SK-N-SH (cell line): ENCODE measurements around the gene SEMA4B. TPM values are rescaled to one million over a fixed set of nuclear protein-coding genes. Genes with fewer than 3 reads are reported as not detected.

Experiments used
- CTCF ChIA-PET: fragments of 300-600, 350-600 bp; formaldehyde crosslinking; extraction: SDS; loops from one replicate; lab custom pipeline; 2021; lab: Yijun Ruan, JAX
- POLR2A ChIA-PET: fragments of 350-600 bp; sonication (Branson Sonifier 250); formaldehyde crosslinking; extraction: SDS; loops from one replicate; lab custom pipeline; 2020; ENCODE audit warnings: antibody characterized with exemption, inconsistent platforms; lab: Yijun Ruan, JAX
- DNase-seq: peaks from one replicate; pipeline ENCODE4 v3.0.0; 2012
- H2AFZ ChIP-seq: fragments of 200-600 bp; sonication (generic); 2 replicates; pipeline ENCODE4 v1.8.1; 2016; ENCODE audit warnings: antibody characterized with exemption, mild to moderate bottlenecking, low read depth
- H3F3A ChIP-seq: fragments of 200-600 bp; sonication (generic); replicated peaks from 2 replicates; pipeline ENCODE3; 2016; ENCODE audit warnings: antibody characterized with exemption, mild to moderate bottlenecking; ENCODE audit not compliant: insufficient read depth
- H3K27ac ChIP-seq, 2 experiments: fragments of 200-500 bp in 1 of 2; fragments of 200-600 bp in 1 of 2; sonication (Bioruptor generic) in 1 of 2; sonication (generic), shearing (Covaris generic) in 1 of 2; 2 replicates each; pipeline versions ENCODE4 v1.5.1 to v1.6.1; 2014 to 2016; ENCODE audit warnings: low read depth in 2 of 2, inconsistent platforms in 1 of 2, low read length in 1 of 2, mild to moderate bottlenecking in 1 of 2, mixed read lengths in 1 of 2
- H3K27me3 ChIP-seq: fragments of 200-600 bp; sonication (generic), shearing (Covaris generic); 2 replicates; pipeline ENCODE4 v1.6.1; 2016; ENCODE audit warnings: mixed run types; ENCODE audit not compliant: insufficient read depth
- H3K36me3 ChIP-seq, 2 experiments: fragments of 200-500 bp in 1 of 2; fragments of 200-600 bp in 1 of 2; sonication (Bioruptor generic) in 1 of 2; sonication (generic) in 1 of 2; replicated peaks in 1 of 2; 2 replicates each; pipeline versions ENCODE3 to v1.5.1; 2014 to 2016; ENCODE audit warnings: low read length in 1 of 2, mild to moderate bottlenecking in 1 of 2; ENCODE audit not compliant: insufficient read depth in 2 of 2, control insufficient read depth in 1 of 2
- H3K4me1 ChIP-seq, 2 experiments: fragments of 200-500 bp in 1 of 2; fragments of 200-600 bp in 1 of 2; sonication (Bioruptor generic) in 1 of 2; sonication (generic), shearing (Covaris generic) in 1 of 2; 2 replicates each; pipeline versions ENCODE4 v1.5.1 to v1.6.1; 2014 to 2016; ENCODE audit warnings: low read depth in 1 of 2, low read length in 1 of 2, mixed run types in 1 of 2; ENCODE audit not compliant: insufficient read depth in 2 of 2, control insufficient read depth in 1 of 2
- H3K4me2 ChIP-seq: fragments of 200-600 bp; sonication (generic), shearing (Covaris generic); 2 replicates; pipeline ENCODE4 v1.6.1; 2017; ENCODE audit warnings: mixed run types
- H3K4me3 ChIP-seq, 2 experiments: fragments of 200-500 bp in 1 of 2; fragments of 200-600 bp in 1 of 2; sonication (Bioruptor generic) in 1 of 2; sonication (generic), shearing (Covaris generic) in 1 of 2; 2 replicates each; pipeline versions ENCODE4 v1.5.1 to v1.8.1; 2014 to 2016; ENCODE audit warnings: low read depth in 2 of 2, inconsistent platforms in 1 of 2, low read length in 1 of 2, mild to moderate bottlenecking in 1 of 2, mixed read lengths in 1 of 2, moderate library complexity in 1 of 2
- H3K79me2 ChIP-seq: fragments of 200-600 bp; sonication (generic); 2 replicates; pipeline ENCODE4 v1.8.1; 2017; ENCODE audit warnings: mild to moderate bottlenecking; ENCODE audit not compliant: insufficient read depth
- H3K9ac ChIP-seq: fragments of 200-600 bp; sonication (generic); 2 replicates; pipeline ENCODE4 v1.6.1; 2017; ENCODE audit warnings: mixed run types
- H3K9me2 ChIP-seq: fragments of 200-600 bp; sonication (generic); 2 replicates; pipeline ENCODE4 v1.6.1; 2017; ENCODE audit warnings: mixed run types
- H3K9me3 ChIP-seq: fragments of 200-600 bp; sonication (generic); 2 replicates; pipeline ENCODE4 v1.6.1; 2017; ENCODE audit warnings: mixed run types, mild to moderate bottlenecking, moderate library complexity
- H4K20me1 ChIP-seq: fragments of 200-600 bp; sonication (generic); 2 replicates; pipeline ENCODE4 v1.6.1; 2017; ENCODE audit warnings: mild to moderate bottlenecking, mixed run types; ENCODE audit not compliant: insufficient read depth
- CHD2 ChIP-seq: fragments of 150-350 bp; IDR thresholded peaks from 2 replicates; pipeline ENCODE4 v1.6.1; 2018; ENCODE audit warnings: low read length; ENCODE audit not compliant: partially characterized antibody
- ELF1 ChIP-seq: IDR thresholded peaks from 2 replicates; pipeline ENCODE4 v1.4.0; 2012
- EP300 ChIP-seq, 2 experiments: IDR thresholded peaks; 2 replicates each; pipeline versions ENCODE4 v1.4.0 to v1.6.1; 2012; ENCODE audit warnings: borderline replicate concordance in 1 of 2, low read depth in 1 of 2, low read length in 1 of 2
- EZH2phosphoT487 ChIP-seq: fragments of 200-600 bp; sonication (generic); IDR thresholded peaks from 2 replicates; pipeline ENCODE4 v1.6.1; 2017; ENCODE audit warnings: low read depth, mixed run types, mild to moderate bottlenecking, antibody characterized with exemption, moderate library complexity, borderline replicate concordance
- FOSL2 ChIP-seq: IDR thresholded peaks from 2 replicates; pipeline ENCODE4 v1.4.0; 2012; ENCODE audit warnings: low read depth, mild to moderate bottlenecking, moderate library complexity, borderline replicate concordance
- GABPA ChIP-seq: IDR thresholded peaks from 2 replicates; pipeline ENCODE4 v1.4.0; 2012; ENCODE audit warnings: low read depth, mild to moderate bottlenecking
- MAX ChIP-seq: IDR thresholded peaks from 2 replicates; pipeline ENCODE4 v1.4.0; 2012; ENCODE audit warnings: low read depth
- MXI1 ChIP-seq: IDR thresholded peaks from 2 replicates; pipeline ENCODE4 v1.6.1; 2012; ENCODE audit warnings: mild to moderate bottlenecking, low read depth, low read length, improper control_type of control experiment
- NRF1 ChIP-seq: IDR thresholded peaks from 2 replicates; pipeline ENCODE4 v1.6.1; 2012; ENCODE audit warnings: low read depth, mild to moderate bottlenecking, low read length
- RCOR1 ChIP-seq: fragments of 150-350 bp; IDR thresholded peaks from 2 replicates; pipeline ENCODE4 v1.6.1; 2017; ENCODE audit warnings: antibody characterized with exemption, low read length
- SIN3A ChIP-seq: IDR thresholded peaks from 2 replicates; pipeline ENCODE4 v1.6.1; 2012; ENCODE audit warnings: low read depth, mild to moderate bottlenecking, low read length, moderate library complexity, borderline replicate concordance
- TEAD4 ChIP-seq: IDR thresholded peaks from 2 replicates; pipeline ENCODE4 v1.4.0; 2012; ENCODE audit warnings: mild to moderate bottlenecking, borderline replicate concordance; ENCODE audit not compliant: insufficient read depth
- ZBTB33 ChIP-seq: IDR thresholded peaks from 2 replicates; pipeline ENCODE4 v1.4.0; 2012; ENCODE audit warnings: low read depth, borderline replicate concordance
- WGBS: methylation state at CpG from one replicate; pipeline ENCODE4 v1.1.6; 2017; ENCODE audit warnings: low lambda C conversion rate; 5-methylcytosine and 5-hydroxymethylcytosine counted together
- polyA plus RNA-seq, 3 experiments: library from polyadenylated mRNA; depleted of rRNA; stranded (reverse); fragments of >200 nt; gene quantifications; 2 replicates each; pipeline ENCODE4 v1.2.3, GENCODE V29; 2012

Gene SEMA4B, protein sequence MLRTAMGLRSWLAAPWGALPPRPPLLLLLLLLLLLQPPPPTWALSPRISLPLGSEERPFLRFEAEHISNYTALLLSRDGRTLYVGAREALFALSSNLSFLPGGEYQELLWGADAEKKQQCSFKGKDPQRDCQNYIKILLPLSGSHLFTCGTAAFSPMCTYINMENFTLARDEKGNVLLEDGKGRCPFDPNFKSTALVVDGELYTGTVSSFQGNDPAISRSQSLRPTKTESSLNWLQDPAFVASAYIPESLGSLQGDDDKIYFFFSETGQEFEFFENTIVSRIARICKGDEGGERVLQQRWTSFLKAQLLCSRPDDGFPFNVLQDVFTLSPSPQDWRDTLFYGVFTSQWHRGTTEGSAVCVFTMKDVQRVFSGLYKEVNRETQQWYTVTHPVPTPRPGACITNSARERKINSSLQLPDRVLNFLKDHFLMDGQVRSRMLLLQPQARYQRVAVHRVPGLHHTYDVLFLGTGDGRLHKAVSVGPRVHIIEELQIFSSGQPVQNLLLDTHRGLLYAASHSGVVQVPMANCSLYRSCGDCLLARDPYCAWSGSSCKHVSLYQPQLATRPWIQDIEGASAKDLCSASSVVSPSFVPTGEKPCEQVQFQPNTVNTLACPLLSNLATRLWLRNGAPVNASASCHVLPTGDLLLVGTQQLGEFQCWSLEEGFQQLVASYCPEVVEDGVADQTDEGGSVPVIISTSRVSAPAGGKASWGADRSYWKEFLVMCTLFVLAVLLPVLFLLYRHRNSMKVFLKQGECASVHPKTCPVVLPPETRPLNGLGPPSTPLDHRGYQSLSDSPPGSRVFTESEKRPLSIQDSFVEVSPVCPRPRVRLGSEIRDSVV
- 15.2 and 38.9 TPM in 2 replicates for polyA plus RNA-seq (2012; rRNA removed)
- 16.4 and 18.3 TPM in 2 replicates for polyA plus RNA-seq (2012; cell fraction: cytosol; rRNA removed)
- polyA plus RNA-seq (2012; cell fraction: nucleus; rRNA removed) = 48.9 and 49.5 TPM in 2 replicates

- Histone ChIP-seq H3K79me2 (peaks cover 38% of the 10 kb centered on the region), H3K27me3 (no peaks in the 10 kb centered on the region), H3K27ac (peak within 1 kb of the TSS in 1 of 2 experiments; percentile 80; a peak in 2 of 4 replicates), H3K4me3 (peak within 1 kb of the TSS; percentile 86 to 96), H3F3A (peaks cover 5% of the 10 kb centered on the region), H3K9me2 (no peaks in the 10 kb centered on the region), H3K4me2 (peak within 1 kb of the TSS; percentile 100), H3K9ac (peak within 1 kb of the TSS; percentile 79), H4K20me1 (0 out of 2 replicates have a peak, but pooled peaks cover 4% of the 10 kb centered on the region), H3K36me3 (peaks cover 0 to 4% of the 10 kb centered on the region in 2 experiments), H3K4me1 (peaks cover 3 to 44% of the 10 kb centered on the region in 2 experiments; a peak in 2 of 4 replicates), H2AFZ (peak within 1 kb of the TSS; percentile 89), H3K9me3 (no peaks in the 10 kb centered on the region)
- POLR2A ChIA-PET = interaction anchor here (0.6 to 4.2 kb wide), 11 partner anchors 9 to 65 kb away, joined by 3 to 35 read pairs (median 3); no protein-coding TSS in a partner anchor
- TF ChIP-seq TEAD4 = no peak
- TF ChIP-seq ELF1 = peak; percentile 61; the same call in 1 of the 2 replicates
- no peak for TF ChIP-seq NRF1
- 0 out of 2 replicates have a peak, but pooled peaks have one; percentile 43 for TF ChIP-seq GABPA
- TF ChIP-seq CHD2 = peak; percentile 7
- TF ChIP-seq SIN3A = 0 out of 2 replicates have a peak, but pooled peaks have one; percentile 54
- under 1% methylated on average over 23 of the region's 88 CpGs for WGBS
- CTCF ChIA-PET = interaction anchor here (0.8 to 9.0 kb wide), 9 partner anchors 10 to 58 kb away, joined by 3 to 74 read pairs (median 5); no protein-coding TSS in a partner anchor
- DNase-seq = peak; percentile 95
These were observed at the start of gene SEMA4B for GRCh38 chr15:90201130-90201943. SEMA4B (plus strand) TSS chr15:90201330; CDS start chr15:90201579, 249 bp downstream.

GRCh38 chr15:90151989-90152645 lies 49.0 kb upstream of the SEMA4B start:
- no peaks in the 10 kb centered on the region for H3K27me3 ChIP-seq
- H3F3A ChIP-seq = no peaks in the 10 kb centered on the region
- no peaks in the 10 kb centered on the region for H3K79me2 ChIP-seq
- no peaks in the 10 kb centered on the region for H4K20me1 ChIP-seq
- no peak for DNase-seq
- peaks cover 0 to 22% of the 10 kb centered on the region in 2 experiments; a peak in 1 of 4 replicates for H3K4me1 ChIP-seq
- no peaks in the 10 kb centered on the region for H3K9me2 ChIP-seq
- no peak overlapping the region for H3K4me3 ChIP-seq
- H3K36me3 ChIP-seq = no peaks in the 10 kb centered on the region
- no peak overlapping the region for H2AFZ ChIP-seq
- H3K27ac ChIP-seq = no peak overlapping the region
- POLR2A ChIA-PET = no interaction called here
- H3K4me2 ChIP-seq = no peak overlapping the region
- WGBS = 81% methylated on average over 10 of the region's 10 CpGs
- no peak overlapping the region for H3K9ac ChIP-seq
- CTCF ChIA-PET = interaction anchor here (1.1 to 4.6 kb wide), 7 partner anchors 8 to 97 kb away, joined by 3 to 27 read pairs (median 4); partner anchors contain the start of genes CIB1 and TTLL13
- H3K9me3 ChIP-seq = no peaks in the 10 kb centered on the region
- TF ChIP-seq EP300 (IDR thresholded peaks at IDR 0.05; ENCODE audit: borderline replicate concordance in 1 of 2, low read depth in 1 of 2, low read length in 1 of 2) (no peak), SIN3A (no peak), MAX (no peak), EZH2phosphoT487 (no peak), MXI1 (no peak), ZBTB33 (no peak), RCOR1 (no peak), CHD2 (no peak), FOSL2 (no peak)
